ENCODE results near the gene ZCCHC7.

DNA sequence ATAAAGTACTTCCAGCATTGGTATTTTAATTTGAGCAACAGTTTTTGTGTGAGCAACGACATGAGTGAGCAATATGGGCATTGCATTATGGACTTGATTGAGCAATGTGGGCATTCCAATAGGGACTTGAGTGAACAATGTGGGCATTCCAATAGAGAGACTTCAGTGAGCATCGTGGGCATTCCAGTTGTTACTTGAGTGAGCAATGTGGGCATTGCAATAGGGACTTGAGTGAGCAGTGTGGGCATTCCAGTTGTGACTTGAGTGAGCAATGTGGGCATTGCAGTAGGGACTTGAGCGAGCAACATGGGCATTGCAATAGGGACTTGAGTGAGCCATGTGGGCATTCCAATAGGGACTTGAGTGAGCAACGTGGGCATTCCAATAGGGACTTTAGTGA, 52.2 kb downstream of the ZCCHC7 start:
- no peak for TF ChIP-seq YY1 (IDR thresholded peaks at IDR 0.05; ENCODE audit: low read depth, low read length)
- TF ChIP-seq, protein P1, sequence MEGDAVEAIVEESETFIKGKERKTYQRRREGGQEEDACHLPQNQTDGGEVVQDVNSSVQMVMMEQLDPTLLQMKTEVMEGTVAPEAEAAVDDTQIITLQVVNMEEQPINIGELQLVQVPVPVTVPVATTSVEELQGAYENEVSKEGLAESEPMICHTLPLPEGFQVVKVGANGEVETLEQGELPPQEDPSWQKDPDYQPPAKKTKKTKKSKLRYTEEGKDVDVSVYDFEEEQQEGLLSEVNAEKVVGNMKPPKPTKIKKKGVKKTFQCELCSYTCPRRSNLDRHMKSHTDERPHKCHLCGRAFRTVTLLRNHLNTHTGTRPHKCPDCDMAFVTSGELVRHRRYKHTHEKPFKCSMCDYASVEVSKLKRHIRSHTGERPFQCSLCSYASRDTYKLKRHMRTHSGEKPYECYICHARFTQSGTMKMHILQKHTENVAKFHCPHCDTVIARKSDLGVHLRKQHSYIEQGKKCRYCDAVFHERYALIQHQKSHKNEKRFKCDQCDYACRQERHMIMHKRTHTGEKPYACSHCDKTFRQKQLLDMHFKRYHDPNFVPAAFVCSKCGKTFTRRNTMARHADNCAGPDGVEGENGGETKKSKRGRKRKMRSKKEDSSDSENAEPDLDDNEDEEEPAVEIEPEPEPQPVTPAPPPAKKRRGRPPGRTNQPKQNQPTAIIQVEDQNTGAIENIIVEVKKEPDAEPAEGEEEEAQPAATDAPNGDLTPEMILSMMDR (IDR thresholded peaks at IDR 0.05; ENCODE audit: control extremely low read depth in 1 of 3, insufficient read depth in 1 of 3, low read depth in 1 of 3, low read length in 3 of 3): no peak
- no peak for TF ChIP-seq GTF2F1 (IDR thresholded peaks at IDR 0.05; ENCODE audit: borderline replicate concordance, low read depth, low read length)
- TF ChIP-seq CEBPB (IDR thresholded peaks at IDR 0.05; ENCODE audit: low read depth, low read length): no peak
